Esophagus muscularis mucosa (tissue), 4 donors: ENCODE measurements around the gene EHD3. TPM values are rescaled to one million over a fixed set of nuclear protein-coding genes. Genes with fewer than 3 reads are reported as not detected.

Experiments used
- DNase-seq: peaks from one replicate; pipeline ENCODE4 v3.0.0-alpha.2; 2017; ENCODE audit errors: extremely low spot score
- H3K27ac ChIP-seq, 4 donors: fragments of 200-600 bp; sonication (generic); replicated peaks in 1 of 4; 1 replicate in 3 of 4; 2 replicates in 1 of 4; pipeline ENCODE4 v1.5.1; 2016 to 2019; ENCODE audit warnings: mild to moderate bottlenecking in 1 of 4
- H3K27me3 ChIP-seq, 4 donors: fragments of 200-600 bp; sonication (generic); one replicate each; pipeline versions ENCODE4 v1.5.1 to v1.6.0; 2016 to 2019
- H3K36me3 ChIP-seq, 4 donors: fragments of 200-600 bp; sonication (generic); one replicate each; pipeline ENCODE4 v1.5.1; 2016 to 2019
- H3K4me1 ChIP-seq, 4 donors: fragments of 200-600 bp; sonication (generic); one replicate each; pipeline ENCODE4 v1.5.1; 2016 to 2019
- H3K4me3 ChIP-seq, 4 donors: fragments of 200-600 bp; sonication (generic); 1 replicate in 2 of 4; 2 replicates in 2 of 4; pipeline ENCODE4 v1.5.1; 2016 to 2019; ENCODE audit warnings: mild to moderate bottlenecking in 4 of 4, moderate library complexity in 1 of 4
- H3K9me3 ChIP-seq, 4 donors: fragments of 200-600 bp; sonication (generic); 1 replicate in 3 of 4; 2 replicates in 1 of 4; pipeline ENCODE4 v1.5.1; 2016 to 2019
- EP300 ChIP-seq: sonication (generic); formaldehyde crosslinking; IDR thresholded peaks from one replicate; pipeline ENCODE4 v1.6.1; 2017; ENCODE audit warnings: antibody characterized with exemption
- POLR2A ChIP-seq: fragments of 450-650 bp; IDR thresholded peaks from one replicate; pipeline ENCODE4 v1.6.1; 2017; ENCODE audit warnings: antibody characterized with exemption, moderate library complexity, mild to moderate bottlenecking, low read depth
- POLR2AphosphoS5 ChIP-seq, 2 donors: sonication (generic); formaldehyde crosslinking; IDR thresholded peaks; one replicate each; pipeline ENCODE4 v1.6.1; 2017; ENCODE audit warnings: antibody characterized with exemption in 2 of 2
- WGBS: methylation state at CpG from one replicate; pipeline ENCODE4 v1.1.5; 2018; 5-methylcytosine and 5-hydroxymethylcytosine counted together
- intact Hi-C: fragments of 100-400 bp; cut with DNase I; formaldehyde crosslinking; loops from one replicate; pipeline ENCODE4 v1.15.1; 2023
- total RNA-seq, 4 donors: library from RNA; depleted of rRNA; stranded (reverse); fragments of >200 nt; gene quantifications; one replicate each; pipeline versions ENCODE4 v1.1.0 to v1.2.1, GENCODE V29; 2016
- TF ChIP-seq, protein P1 (sequence below), 3 experiments: fragments of 200-600 bp in 2 of 3; fragments of 450-650 bp in 1 of 3; sonication (generic) in 2 of 3; IDR thresholded peaks; one replicate each; pipeline ENCODE4 v1.5.1; 2017 to 2019; ENCODE audit warnings: antibody characterized with exemption in 3 of 3, mild to moderate bottlenecking in 2 of 3, moderate library complexity in 1 of 3

The EHD3 gene
- total RNA-seq, 4 donors from 2014 or later: 3.8 to 7.4 (median 4.6) TPM

DNA sequence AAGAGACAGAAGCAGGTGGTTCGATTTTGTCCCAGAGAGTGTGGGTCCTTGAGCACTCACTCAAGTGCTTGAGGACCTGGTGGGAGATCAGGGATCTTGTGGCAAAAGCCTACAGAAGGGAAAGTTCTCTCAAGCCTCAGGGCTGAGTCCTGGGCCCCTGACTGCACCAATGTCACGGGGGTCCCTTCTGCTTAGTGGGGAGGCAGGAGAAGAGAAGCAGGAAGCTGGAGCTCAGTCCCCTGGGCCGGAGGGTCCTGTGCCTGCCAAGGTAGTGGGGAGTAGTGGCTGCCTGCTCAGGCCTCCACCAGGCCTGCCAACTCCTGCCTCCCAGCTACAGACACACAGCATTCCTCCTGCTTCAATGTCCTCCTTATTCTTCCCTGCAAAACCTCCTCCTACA is 28.3 kb upstream of the EHD3 start:
- Histone ChIP-seq H3K27me3 (no peaks in the 10 kb centered on the region), H3K4me1 (peaks cover 0 to 3% (median 0%) of the 10 kb centered on the region in 4 donors), H3K9me3 (no peaks in the 10 kb centered on the region), H3K27ac (no peak overlapping the region), H3K4me3 (no peak overlapping the region), H3K36me3 (no peaks in the 10 kb centered on the region)
- no peak for DNase-seq
- TF ChIP-seq, protein P1, sequence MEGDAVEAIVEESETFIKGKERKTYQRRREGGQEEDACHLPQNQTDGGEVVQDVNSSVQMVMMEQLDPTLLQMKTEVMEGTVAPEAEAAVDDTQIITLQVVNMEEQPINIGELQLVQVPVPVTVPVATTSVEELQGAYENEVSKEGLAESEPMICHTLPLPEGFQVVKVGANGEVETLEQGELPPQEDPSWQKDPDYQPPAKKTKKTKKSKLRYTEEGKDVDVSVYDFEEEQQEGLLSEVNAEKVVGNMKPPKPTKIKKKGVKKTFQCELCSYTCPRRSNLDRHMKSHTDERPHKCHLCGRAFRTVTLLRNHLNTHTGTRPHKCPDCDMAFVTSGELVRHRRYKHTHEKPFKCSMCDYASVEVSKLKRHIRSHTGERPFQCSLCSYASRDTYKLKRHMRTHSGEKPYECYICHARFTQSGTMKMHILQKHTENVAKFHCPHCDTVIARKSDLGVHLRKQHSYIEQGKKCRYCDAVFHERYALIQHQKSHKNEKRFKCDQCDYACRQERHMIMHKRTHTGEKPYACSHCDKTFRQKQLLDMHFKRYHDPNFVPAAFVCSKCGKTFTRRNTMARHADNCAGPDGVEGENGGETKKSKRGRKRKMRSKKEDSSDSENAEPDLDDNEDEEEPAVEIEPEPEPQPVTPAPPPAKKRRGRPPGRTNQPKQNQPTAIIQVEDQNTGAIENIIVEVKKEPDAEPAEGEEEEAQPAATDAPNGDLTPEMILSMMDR (IDR thresholded peaks at IDR 0.05): no peak
- TF ChIP-seq POLR2A (no peak), EP300 (no peak), POLR2AphosphoS5 (IDR thresholded peaks at IDR 0.05) (no peak)
- 77% methylated on average over 3 of the region's 3 CpGs for WGBS
- intact Hi-C loops: no loop called here

DNA sequence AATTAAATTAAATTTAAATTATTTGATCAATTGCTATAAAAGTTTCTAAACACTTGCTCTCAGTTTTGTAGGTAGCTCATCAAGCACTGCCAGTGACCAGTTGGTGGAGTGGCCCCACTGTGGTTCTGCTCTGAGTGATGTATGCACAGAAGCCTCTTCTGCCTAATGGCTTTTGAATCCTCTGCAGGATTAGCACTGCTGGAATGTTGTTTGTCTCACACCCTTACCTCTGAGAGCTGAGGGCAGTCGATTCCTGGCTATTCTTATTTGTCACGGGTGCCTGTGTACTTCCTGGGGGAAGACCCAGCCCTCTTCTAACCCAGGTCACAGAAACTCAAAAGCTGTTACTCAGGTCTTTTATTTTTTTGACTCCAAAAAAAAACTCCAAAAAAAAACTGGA is 26.2 kb upstream of the EHD3 start:
- H3K27me3 ChIP-seq: no peaks in the 10 kb centered on the region
- intact Hi-C loops: no loop called here
- 56% methylated on average over 2 of the region's 2 CpGs for WGBS

DNA sequence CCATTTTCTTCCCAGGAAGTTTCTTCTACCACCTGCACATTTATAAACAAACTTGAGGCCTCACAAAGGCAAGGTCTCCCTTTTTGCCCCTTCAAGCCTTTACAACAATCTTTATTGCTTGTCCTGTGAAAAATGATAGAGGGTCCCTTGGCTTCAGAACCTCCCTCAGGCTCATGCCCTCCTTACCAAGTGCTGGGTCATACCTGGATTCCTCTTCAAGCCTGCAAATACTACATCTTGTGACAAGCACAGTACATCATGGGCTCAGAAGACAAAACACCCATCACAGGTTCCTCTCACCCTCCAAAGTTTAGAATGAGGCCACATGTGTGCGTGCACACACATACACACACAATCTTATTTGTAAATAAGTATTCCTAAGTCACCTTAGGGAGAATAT is 25.7 kb upstream of the EHD3 start:
- WGBS: 83% methylated on average over 1 of the region's 1 CpG
- Histone ChIP-seq H3K9me3 (no peaks in the 10 kb centered on the region), H3K27me3 (no peaks in the 10 kb centered on the region), H3K4me1 (peaks cover 0 to 3% (median 0%) of the 10 kb centered on the region in 4 donors), H3K36me3 (no peaks in the 10 kb centered on the region), H3K27ac (no peak overlapping the region), H3K4me3 (no peak overlapping the region)
- intact Hi-C loops: no loop called here
- DNase-seq: no peak
- TF ChIP-seq EP300: no peak
- no peak for TF ChIP-seq POLR2A
- no peak for TF ChIP-seq POLR2AphosphoS5 (IDR thresholded peaks at IDR 0.05)
- TF ChIP-seq, protein P1 (IDR thresholded peaks at IDR 0.05): no peak

More for the DNA sequence above, 26.2 kb upstream of the EHD3 start:
- H3K27ac ChIP-seq: no peak overlapping the region
- no peaks in the 10 kb centered on the region for H3K36me3 ChIP-seq
- TF ChIP-seq POLR2A: no peak
- TF ChIP-seq, protein P1 (IDR thresholded peaks at IDR 0.05): no peak
- TF ChIP-seq EP300: no peak
- TF ChIP-seq POLR2AphosphoS5 (IDR thresholded peaks at IDR 0.05): no peak
- no peaks in the 10 kb centered on the region for H3K9me3 ChIP-seq
- no peak for DNase-seq
- no peak overlapping the region for H3K4me3 ChIP-seq
- H3K4me1 ChIP-seq: peaks cover 0 to 3% (median 0%) of the 10 kb centered on the region in 4 donors

DNA sequence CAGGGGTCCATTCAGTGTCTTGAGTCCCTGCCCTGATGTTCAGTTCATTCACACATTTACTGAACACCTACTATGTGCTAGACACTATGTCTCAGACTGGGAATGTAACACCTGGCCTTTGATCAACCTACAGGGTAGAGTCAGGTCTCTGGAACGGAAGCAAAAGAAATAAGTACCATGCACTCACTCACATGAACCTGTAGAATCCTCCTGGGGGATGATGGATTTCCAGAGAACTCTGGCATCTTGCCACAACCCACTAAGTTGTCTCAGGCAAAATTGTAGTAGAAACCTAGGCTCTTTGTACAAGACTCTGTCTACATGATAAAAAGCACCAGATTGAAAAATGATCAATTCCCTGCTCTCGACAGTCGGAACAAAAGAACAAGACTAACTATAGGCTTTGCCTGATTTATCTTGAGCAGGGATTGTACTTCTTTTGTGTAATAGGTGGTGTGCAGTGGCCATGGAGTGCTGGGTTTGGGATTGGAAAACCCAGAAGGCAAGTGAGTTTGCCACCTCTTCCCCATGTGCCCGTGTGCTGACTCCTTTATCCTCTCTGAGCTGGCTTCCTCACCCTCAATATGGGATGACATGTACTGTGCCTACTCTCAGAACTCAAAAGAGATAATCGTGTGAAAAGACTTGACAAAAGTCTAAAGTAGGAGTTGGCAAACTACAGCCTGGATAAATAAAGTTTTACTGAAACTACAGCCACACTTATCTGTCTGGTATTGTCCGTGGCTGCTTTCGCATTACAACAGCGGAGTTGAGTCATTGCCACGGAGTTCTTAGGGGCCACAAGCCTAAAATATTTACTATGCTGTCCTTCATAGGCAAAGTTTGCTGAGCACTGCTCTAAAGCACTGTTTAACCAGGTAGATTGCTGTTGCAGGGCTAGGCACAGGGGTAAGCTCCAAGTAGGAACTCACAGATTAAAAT is 21.0 kb upstream of the EHD3 start:
- intact Hi-C loops: no loop called here
- WGBS: 82% methylated on average over 9 of the region's 9 CpGs
- no peaks in the 10 kb centered on the region for H3K36me3 ChIP-seq
- TF ChIP-seq POLR2A (no peak), EP300 (no peak), POLR2AphosphoS5 (IDR thresholded peaks at IDR 0.05) (no peak)
- TF ChIP-seq, protein P1 (IDR thresholded peaks at IDR 0.05): no peak
- H3K27me3 ChIP-seq: no peaks in the 10 kb centered on the region
- no peaks in the 10 kb centered on the region for H3K4me1 ChIP-seq
- H3K9me3 ChIP-seq: no peaks in the 10 kb centered on the region
- H3K4me3 ChIP-seq: no peak overlapping the region
- DNase-seq: no peak
- no peak overlapping the region for H3K27ac ChIP-seq
